ENCODE results near the gene HOXD12. TPM values are rescaled to one million over a fixed set of nuclear protein-coding genes. Genes with fewer than 3 reads are reported as not detected.
A peak's percentile ranks its signal among the peaks of the same experiment; 100 is the strongest.

The HOXD12 gene
- polyA plus RNA-seq, 10 donors: not detected

- DNase-seq: no peak
Observed at GRCh38 chr2:176105078-176105729, 5.6 kb downstream of the HOXD12 start.

- DNase-seq: no peak
Observed at GRCh38 chr2:176105730-176106580, 6.4 kb downstream of the HOXD12 start.

- peak in 1 of 3 donors; percentile 81 for DNase-seq
Observed at GRCh38 chr2:176106581-176107539, 7.3 kb downstream of the HOXD12 start, which contains the start of gene HOXD11. Gene HOXD11 (plus strand): TSS chr2:176107280. CDS start chr2:176107356, 76 bp downstream.

- no peak for DNase-seq
Observed at GRCh38 chr2:176107731-176108181, 8.2 kb downstream of the HOXD12 start.

GRCh38 chr2:176109192-176109901 is 9.8 kb downstream of the HOXD12 start:
- DNase-seq: no peak

DNA sequence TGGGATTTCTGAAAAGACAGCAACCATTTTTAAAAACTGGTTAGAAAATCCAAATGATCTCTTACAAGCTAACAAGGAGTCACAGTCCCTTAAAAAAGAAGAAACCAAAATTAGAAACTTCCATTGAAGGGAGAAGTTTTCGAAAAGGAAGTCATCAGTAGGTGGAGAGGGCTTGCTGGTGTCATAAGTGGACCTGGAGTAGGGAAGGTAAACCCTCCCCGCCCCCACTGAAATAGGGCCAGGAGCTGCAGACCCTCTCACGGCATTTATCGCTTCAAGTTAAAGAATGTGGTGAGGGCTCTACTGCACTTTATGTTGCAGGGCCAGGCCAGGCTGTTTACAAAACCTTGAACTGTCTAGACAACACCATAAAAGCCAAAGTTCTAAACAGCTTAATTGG is 10.4 kb downstream of the HOXD12 start:
- DNase-seq: no peak

DNA sequence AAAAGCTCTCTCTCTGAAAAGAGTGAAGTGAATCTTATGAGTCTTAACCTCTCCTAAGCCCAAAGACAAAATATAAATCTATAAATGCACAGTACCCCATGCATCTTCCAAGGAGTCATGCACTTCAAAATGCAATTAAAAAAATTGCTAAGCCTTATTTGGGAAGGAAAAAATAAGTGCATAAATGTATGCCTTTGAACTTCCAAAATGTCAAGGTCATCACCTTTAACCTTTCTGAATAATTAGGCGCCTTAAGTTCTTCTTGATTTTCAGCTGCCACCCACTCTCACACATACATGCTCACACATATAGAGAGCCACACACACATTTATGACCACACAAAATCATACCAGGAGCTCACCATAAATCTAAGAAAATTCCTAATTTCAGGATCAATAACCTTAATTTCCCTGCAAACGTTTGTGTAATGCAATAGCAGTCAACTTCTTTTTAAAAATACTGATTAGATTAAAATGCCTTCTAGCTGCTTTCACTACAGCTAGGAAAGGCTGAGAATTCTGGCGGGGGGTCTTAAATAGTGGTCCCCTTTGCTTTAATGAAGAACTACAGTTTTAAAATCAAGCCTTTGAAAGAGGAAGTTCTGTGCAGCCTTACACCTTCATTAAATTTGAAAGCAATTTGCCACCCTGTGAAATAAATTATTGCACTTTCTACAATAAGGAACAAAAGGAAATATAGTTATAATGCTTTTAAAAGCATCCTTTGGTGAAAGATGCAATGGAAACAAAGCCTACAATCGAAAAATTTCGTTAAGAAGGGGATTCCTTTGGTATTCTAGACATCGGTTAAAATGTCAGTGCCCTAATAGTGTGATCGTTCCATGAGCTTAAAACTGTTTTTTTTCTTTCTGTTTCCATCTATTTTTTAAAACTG is 11.1 kb downstream of the HOXD12 start:
- no peak for DNase-seq

DNA sequence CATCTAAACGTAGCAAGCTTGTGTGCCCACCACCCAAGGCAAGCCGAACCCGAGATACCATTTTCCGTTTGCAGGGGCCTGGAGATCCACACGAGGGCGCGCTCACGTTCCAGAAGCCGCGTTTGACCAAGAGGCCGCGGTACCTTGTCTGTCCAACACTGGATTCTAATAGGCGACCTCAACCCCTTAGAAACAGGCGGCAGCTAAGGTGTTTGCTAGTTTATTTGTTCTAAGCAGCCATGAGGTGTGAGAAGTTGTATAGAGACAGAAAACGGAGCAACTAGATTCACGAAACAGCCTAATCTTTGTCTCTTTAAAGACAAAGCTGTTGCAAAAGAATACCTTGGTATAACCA is 11.7 kb downstream of the HOXD12 start:
- peak in 2 of 3 donors; percentile 73 to 91 for DNase-seq

DNA sequence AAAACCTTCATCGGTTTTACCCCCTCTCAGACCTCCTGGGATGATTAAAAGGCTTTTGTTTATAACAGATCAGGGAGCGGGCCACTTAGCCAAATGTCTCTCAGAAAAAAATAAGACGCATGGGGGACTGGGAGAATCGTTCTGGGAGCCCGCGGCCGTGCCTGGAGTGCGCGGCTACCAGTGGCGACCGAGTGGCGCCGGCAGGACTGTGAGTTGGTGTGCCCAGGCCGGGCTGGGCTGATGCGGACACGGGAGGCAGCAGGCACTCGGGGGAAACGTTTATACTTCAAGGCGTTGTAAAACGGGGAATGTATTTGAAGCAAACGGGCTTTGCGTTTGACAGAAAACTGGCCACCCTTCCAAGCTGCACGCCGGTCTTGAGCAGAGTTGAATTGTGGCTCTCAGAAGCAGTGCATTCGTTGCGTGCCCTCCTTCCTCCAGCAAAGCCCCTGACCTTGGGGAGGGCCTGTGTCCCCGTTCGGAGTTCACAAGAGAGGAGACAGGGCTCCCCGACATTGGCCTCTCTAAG is 12.3 kb downstream of the HOXD12 start:
- DNase-seq: peak in 1 of 3 donors; percentile 55

DNA sequence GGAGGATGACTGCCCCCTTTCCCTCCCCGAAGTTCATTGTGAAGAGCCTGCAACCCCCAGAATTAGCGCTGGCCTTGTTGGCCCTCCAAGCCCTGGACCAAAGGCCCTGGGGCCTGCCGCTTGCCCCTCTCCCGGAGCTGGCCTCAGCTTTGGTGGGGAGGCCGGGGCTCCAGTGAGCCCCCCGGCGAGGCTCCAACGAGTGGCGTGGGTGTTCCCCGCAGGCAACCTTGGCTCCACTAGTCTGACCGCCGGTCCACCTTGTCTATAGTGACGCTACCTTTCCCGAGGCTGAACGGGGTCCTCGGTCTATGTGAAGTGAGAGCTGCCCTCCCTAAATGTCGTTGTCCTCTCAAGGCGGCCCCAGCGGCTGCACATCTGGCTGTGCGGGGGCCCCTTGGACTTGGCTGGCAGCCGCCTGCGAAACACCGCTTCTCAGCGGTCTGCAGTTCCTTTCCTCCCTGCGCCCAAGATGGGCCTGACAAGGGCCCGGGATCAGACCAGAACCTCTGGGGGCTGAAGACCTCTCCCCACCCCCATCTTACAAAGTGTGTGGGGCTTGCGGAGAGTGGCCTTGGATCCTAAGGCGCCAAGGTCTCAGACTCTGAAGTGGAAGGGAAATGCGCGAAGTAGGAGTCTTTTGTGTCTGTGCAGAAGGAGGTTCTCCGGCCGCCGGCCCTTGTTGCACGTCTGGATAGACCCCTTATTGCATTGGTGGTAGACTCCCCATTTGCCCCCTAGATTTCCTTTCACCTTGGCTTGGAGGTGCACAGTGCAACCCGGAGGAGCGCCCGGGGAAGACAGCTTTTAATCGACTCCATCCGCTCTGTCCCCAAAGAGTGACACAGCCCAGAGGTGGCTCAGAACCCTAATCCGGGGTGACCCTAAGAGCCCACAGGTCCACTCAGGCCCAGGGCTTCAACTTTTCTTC is 13.0 kb downstream of the HOXD12 start:
- DNase-seq: peak in 1 of 3 donors; percentile 52

GRCh38 chr2:176114120-176114929 is 14.7 kb downstream of the HOXD12 start:
- no peak for DNase-seq

DNA sequence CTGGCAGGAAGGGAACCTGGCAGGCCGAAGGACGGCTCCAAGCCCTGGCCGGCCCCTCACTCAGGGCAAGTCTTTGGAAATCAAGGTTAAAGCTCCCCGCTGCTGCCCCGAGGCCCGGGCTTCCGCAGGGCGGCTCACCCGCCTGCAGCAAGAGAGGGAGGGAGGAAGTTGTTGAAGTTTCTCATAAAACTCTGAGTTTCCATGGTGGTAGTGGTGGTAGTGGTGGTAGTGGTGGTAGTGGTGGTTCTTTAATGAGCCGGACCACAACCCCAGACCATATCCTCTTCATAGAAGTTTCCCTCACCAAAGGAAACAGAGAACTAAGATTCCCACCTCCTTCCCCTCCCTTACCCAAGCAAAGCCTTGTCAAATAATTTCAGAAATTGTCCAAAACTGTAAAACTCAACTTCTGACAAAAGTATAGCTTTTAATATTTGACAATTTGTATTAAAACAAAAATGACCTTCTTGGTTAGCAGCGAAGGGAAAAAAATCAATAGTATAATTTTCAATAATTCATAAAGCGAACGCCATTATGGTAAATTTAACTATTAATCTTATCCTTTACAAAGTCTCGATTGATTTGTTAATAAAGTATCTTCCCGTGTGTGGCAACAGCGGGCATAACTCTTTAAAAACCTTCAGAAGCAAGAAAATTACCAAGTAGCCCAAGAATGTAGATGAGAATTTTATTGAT is 15.5 kb downstream of the HOXD12 start:
- DNase-seq: no peak

DNA sequence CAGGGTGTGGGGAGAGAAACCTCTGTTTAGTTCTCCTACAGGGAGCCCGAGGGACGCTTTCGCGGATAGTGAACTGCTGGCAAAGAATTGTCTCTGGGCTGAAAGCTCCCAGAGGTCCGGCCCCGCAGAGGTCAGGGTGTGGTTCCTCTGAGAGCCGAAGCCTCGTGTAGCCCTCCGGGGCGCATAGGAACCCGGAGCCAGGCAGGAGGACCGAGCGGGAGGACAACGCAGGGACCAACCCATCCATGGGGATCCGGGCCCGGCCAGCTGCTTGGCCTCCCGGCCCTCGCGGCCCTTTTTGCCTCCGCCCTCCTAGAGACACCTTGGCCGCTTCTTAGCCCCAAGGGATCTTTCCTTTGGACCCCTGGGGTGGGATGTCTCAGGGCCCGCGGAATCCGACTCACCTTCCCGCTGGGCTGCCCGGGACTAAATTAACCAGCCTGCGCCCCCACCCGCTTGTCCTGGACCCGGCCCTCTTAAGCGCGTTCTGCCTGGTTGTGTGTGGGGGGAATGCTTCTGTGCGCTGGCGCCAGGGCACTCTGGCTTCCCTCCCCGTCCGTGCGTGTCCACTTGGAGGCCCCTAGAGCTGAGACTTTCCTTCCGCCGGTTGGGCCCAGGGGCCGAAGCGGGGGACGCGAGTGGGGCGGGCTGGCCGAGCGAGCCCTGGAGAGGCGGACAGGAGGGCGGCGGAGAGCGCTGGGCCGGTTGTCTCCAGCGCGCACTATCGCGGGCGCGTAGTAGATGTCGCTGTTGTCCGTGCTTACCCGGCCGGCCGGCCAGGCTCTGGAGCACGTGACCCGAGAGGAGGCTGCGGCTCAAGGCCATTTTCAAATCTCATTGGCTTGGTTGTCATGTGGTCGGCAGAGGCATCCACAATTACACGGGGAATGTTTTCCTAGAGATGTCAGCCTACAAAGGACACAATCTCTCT is 16.6 kb downstream of the HOXD12 start, which contains the start of gene HOXD10:
TSS of gene HOXD10 (plus strand) at position 896 of the 931 bp plus-strand sequence. CDS start 56 bp downstream, outside the sequence.
- DNase-seq: peak in 2 of 3 donors; percentile 84 to 91

GRCh38 chr2:176117162-176117822 is 17.7 kb downstream of the HOXD12 start:
- no peak for DNase-seq

DNA sequence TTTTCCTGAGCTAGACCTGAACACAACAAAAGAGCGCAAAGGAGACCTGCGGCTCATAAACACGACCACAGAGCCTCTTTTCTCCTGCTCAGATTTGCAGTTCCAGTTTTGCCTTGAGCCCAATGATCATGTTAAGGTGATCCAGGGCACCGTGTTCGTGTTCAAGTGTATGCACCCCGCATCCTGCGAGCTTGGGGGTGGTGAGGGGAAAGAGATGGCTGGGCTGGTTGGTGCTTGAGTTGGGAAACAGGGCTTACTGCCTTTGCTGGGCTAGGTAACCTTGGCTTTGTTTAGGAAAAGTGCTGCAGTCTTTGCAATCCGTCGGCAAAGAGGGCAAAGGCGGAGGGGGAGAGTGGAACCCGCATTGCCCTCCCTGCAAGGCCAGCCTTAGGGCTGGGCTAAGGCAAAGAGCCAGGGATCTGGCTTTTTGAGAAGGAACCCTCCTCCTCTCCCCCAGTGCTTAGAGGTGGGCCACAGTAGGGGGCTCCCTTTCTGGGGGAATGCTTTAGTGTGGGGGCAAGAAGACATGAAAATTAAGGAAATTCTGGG is 18.3 kb downstream of the HOXD12 start:
- DNase-seq: no peak
